Calu3 (cell line): ENCODE measurements around the gene SLC47A1. TPM values are rescaled to one million over a fixed set of nuclear protein-coding genes. Genes with fewer than 3 reads are reported as not detected.
"Not testable (repeated sequence)": the region's sequence is repeated elsewhere in the genome, so short reads cannot be mapped to it uniquely, and the experiment has no call there.

Experiments
- BruUV-seq: library from RNA; stranded (reverse); fragments of 400-500 nt; replicated peaks from 2 replicates; lab custom pipeline; 2021; lab: Mats Ljungman, UMichigan
- CTCF ChIA-PET: fragments of 300-600 bp; sonication (Branson Sonifier 250); formaldehyde crosslinking; loops from one replicate; lab custom pipeline; 2022; ENCODE audit warnings: antibody characterized with exemption; lab: Charles Lee
- DNase-seq: peaks from one replicate; pipeline ENCODE4 v3.0.0; 2022
- H3K27ac Mint-ChIP-seq: one replicate; pipeline ENCODE4 v1.8.0; 2022; ENCODE audit warnings: mixed read lengths; ENCODE audit not compliant: unreplicated experiment
- H3K27me3 Mint-ChIP-seq: one replicate; pipeline ENCODE4 v1.8.0; 2022; ENCODE audit warnings: mixed read lengths; ENCODE audit not compliant: unreplicated experiment
- H3K36me3 Mint-ChIP-seq: one replicate; pipeline ENCODE4 v1.8.0; 2022; ENCODE audit warnings: mild to moderate bottlenecking, moderate library complexity, mixed read lengths; ENCODE audit not compliant: insufficient read depth, unreplicated experiment
- H3K4me1 Mint-ChIP-seq: one replicate; pipeline ENCODE4 v1.8.0; 2022; ENCODE audit warnings: mild to moderate bottlenecking, low read depth, mixed read lengths; ENCODE audit not compliant: unreplicated experiment
- H3K4me3 Mint-ChIP-seq: one replicate; pipeline ENCODE4 v1.8.0; 2022; ENCODE audit warnings: mild to moderate bottlenecking, low read depth, moderate library complexity, mixed read lengths; ENCODE audit not compliant: unreplicated experiment
- H3K9me3 Mint-ChIP-seq: one replicate; pipeline ENCODE4 v1.8.0; 2022; ENCODE audit warnings: low read depth, mixed read lengths; ENCODE audit not compliant: unreplicated experiment
- CTCF ChIP-seq: fragments of 200-600 bp; IDR thresholded peaks from one replicate; pipeline ENCODE4 v1.8.0; 2022; ENCODE audit warnings: antibody characterized with exemption; ENCODE audit not compliant: unreplicated experiment
- intact Hi-C: fragments of 100-400 bp; cut with micrococcal nuclease; formaldehyde crosslinking; loops from one replicate; pipeline ENCODE4 v1.10.0; 2022; ENCODE audit not compliant: unreplicated experiment
- total RNA-seq: library from RNA; stranded (reverse); gene quantifications from 2 replicates; pipeline ENCODE4 v1.2.3, GENCODE V29; 2022

Gene SLC47A1
- total RNA-seq, 1 experiment from 2014 or later, result not detected

- H3K27me3 Mint-ChIP-seq, result peaks cover 11% of the 10 kb centered on the region
- intact Hi-C loops, result no loop called here
- no peaks in the 10 kb centered on the region for H3K4me1 Mint-ChIP-seq
- no peaks in the 10 kb centered on the region for H3K36me3 Mint-ChIP-seq
- no peak for DNase-seq
- TF ChIP-seq CTCF, result no peak
- CTCF ChIA-PET, result no interaction called here
- no TSS peak for BruUV-seq
- H3K4me3 Mint-ChIP-seq, result no peak overlapping the region
- H3K9me3 Mint-ChIP-seq, result no peaks in the 10 kb centered on the region
- no peak overlapping the region for H3K27ac Mint-ChIP-seq
Measured at GRCh38 chr17:19574956-19575355, 41.3 kb downstream of the SLC47A1 start.

DNA sequence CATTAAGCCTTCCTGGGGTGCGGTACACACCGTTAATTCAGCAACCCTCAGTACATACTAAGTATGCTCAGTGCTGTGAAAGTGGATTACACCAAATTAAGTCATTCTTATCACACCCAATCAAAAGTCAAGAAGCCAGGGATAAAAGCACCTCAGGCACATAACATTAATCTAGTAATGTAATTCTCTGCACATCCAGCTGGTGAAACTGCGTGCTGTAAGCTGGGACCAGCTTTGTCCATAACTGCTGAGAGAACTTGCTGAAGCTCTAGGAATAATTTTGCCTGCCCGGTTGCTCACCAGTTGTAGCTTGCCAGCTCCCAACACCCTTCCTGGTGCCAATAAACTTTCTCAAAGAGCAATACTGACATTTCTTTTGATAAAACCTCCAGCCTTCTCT is 44.9 kb downstream of the SLC47A1 start:
- no peak overlapping the region for H3K27ac Mint-ChIP-seq
- intact Hi-C loops, result no loop called here
- no TSS peak for BruUV-seq
- H3K4me1 Mint-ChIP-seq, result no peaks in the 10 kb centered on the region
- H3K36me3 Mint-ChIP-seq, result no peaks in the 10 kb centered on the region
- no peak for TF ChIP-seq CTCF
- CTCF ChIA-PET, result interaction anchor here (0.6 kb wide), 2 partner anchors 13 to 68 kb away, joined by 3 to 6 read pairs; no protein-coding TSS in a partner anchor
- peaks cover 28% of the 10 kb centered on the region for H3K27me3 Mint-ChIP-seq
- no peaks in the 10 kb centered on the region for H3K9me3 Mint-ChIP-seq
- no peak for DNase-seq
- H3K4me3 Mint-ChIP-seq, result no peak overlapping the region

GRCh38 chr17:19579192-19579761 is 45.6 kb downstream of the SLC47A1 start:
- Mint-ChIP-seq H3K4me1 (no peaks in the 10 kb centered on the region), H3K27me3 (peaks cover 28% of the 10 kb centered on the region), H3K36me3 (no peaks in the 10 kb centered on the region), H3K4me3 (no peak overlapping the region), H3K9me3 (no peaks in the 10 kb centered on the region), H3K27ac (no peak overlapping the region)
- CTCF ChIA-PET, result interaction anchor here (0.6 kb wide), 4 partner anchors 14 to 67 kb away, joined by 3 to 6 read pairs (median 4); no protein-coding TSS in a partner anchor
- TF ChIP-seq CTCF, result no peak
- BruUV-seq, result no TSS peak
- intact Hi-C loops, result no loop called here
- no peak for DNase-seq

DNA sequence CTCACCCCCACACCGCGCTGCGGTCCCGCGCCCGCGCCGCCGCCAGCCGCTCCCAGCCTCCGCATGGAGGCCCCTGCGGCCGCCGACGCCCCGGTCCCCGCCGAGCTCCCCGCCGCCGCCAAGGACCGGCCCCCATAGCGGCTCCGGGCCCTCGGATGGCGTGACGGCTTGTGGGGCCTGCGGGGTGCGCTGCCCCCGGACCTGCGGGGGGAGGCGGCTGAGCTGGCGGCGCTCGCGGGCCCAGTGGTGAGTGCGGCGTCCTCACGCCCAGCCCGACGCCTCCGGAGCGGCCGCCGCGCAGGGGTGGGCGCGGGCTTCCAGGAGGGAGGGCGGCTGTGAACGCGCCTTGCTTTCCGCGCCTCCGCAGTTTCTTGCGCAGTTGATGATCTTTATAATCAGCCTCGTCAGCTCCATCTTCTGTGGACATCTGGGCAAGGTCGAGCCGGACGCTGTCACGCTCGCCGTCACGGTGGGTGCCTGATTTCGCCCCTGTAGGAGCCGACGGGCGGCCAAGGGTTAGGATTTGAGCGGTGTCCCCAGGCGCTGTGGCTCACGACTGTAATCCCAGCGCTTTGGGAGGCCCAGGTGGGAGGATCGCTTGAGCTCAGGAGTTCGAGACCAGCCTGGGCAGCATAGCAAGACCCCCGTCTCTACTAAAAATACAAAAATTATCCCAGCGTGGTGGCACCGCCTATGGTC is 46.4 kb downstream of the SLC47A1 start:
- Mint-ChIP-seq H3K36me3 (no peaks in the 10 kb centered on the region), H3K27ac (no peak overlapping the region), H3K9me3 (no peaks in the 10 kb centered on the region), H3K4me1 (no peaks in the 10 kb centered on the region), H3K27me3 (peaks cover 28% of the 10 kb centered on the region), H3K4me3 (no peak overlapping the region)
- intact Hi-C loops, result no loop called here
- CTCF ChIA-PET, result interaction anchor here (0.6 kb wide), 2 partner anchors 17 to 51 kb away, joined by 3 to 4 read pairs; no protein-coding TSS in a partner anchor
- no peak for TF ChIP-seq CTCF
- no peak for DNase-seq
- BruUV-seq, result no TSS peak

- H3K27me3 Mint-ChIP-seq, result peaks cover 28% of the 10 kb centered on the region
- CTCF ChIA-PET, result interaction anchor here (0.7 kb wide), 1 partner anchor 53 kb away, joined by 10 read pairs; no protein-coding TSS in a partner anchor
- DNase-seq, intact Hi-C loops, BruUV-seq, H3K4me1 Mint-ChIP-seq, H3K36me3 Mint-ChIP-seq, H3K27ac Mint-ChIP-seq, H3K4me3 Mint-ChIP-seq, H3K9me3 Mint-ChIP-seq: not testable (repeated sequence)
Measured at GRCh38 chr17:19580566-19580920, 46.9 kb downstream of the SLC47A1 start.

DNA sequence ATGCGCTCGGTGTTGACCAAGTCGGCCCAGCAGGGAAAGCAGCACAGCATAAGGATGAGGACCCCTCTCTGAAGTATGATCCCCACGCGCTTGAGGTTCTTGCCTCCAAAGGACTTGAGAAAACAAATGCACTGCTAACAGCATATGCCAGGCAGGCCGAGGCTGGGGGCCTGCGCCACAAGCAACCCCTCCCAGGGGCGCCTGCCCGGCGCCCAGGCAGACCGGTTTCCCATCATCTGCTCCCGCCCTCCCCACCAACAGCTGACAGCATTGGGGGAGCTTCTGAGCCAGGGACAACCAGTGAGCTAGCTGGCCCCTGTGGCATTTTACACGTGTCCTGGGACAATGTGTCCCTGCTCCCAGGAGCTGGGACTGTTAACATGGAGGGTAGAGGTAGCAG is 48.5 kb downstream of the SLC47A1 start:
- CTCF ChIA-PET, result interaction anchor here (0.6 kb wide), 1 partner anchor 635 kb away, joined by 4 read pairs; no protein-coding TSS in a partner anchor
- H3K4me3 Mint-ChIP-seq, result not testable (repeated sequence)

More for the DNA sequence above, 48.5 kb downstream of the SLC47A1 start:
- H3K27ac Mint-ChIP-seq, H3K9me3 Mint-ChIP-seq, intact Hi-C loops, DNase-seq, BruUV-seq, H3K36me3 Mint-ChIP-seq, H3K4me1 Mint-ChIP-seq: not testable (repeated sequence)
- H3K27me3 Mint-ChIP-seq, result peaks cover 28% of the 10 kb centered on the region
